ENCODE results near the gene RAB37.

DNA sequence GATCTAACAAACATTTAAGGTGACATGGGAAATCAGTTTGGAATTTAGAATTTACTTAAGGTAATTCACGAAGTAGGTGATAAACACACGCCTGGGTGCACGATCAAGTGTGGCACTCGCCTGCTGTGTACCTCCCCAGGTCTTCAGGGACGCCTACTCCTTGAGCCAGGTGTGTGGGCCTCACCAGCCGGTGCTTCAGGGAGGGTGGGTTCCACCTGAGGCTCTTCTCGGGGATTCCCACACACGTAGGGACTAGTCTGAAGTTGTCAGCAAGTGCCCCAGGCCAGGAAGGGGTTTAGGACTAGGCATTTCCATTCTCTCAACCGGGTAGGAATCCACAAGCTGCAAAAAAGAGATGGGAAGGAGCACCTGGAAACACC lies 48.9 kb downstream of the RAB37 start:
- TF ChIP-seq CTCF (IDR thresholded peaks at IDR 0.05) (no peak), EZH2 (IDR thresholded peaks at IDR 0.05; ENCODE audit: borderline replicate concordance, insufficient read depth, low read depth, low read length, poor library complexity, severe bottlenecking) (no peak)
